ENCODE data around the gene TMEM132A. TPM values are rescaled to one million over a fixed set of nuclear protein-coding genes. Genes with fewer than 3 reads are reported as not detected.

TMEM132A gene, protein sequence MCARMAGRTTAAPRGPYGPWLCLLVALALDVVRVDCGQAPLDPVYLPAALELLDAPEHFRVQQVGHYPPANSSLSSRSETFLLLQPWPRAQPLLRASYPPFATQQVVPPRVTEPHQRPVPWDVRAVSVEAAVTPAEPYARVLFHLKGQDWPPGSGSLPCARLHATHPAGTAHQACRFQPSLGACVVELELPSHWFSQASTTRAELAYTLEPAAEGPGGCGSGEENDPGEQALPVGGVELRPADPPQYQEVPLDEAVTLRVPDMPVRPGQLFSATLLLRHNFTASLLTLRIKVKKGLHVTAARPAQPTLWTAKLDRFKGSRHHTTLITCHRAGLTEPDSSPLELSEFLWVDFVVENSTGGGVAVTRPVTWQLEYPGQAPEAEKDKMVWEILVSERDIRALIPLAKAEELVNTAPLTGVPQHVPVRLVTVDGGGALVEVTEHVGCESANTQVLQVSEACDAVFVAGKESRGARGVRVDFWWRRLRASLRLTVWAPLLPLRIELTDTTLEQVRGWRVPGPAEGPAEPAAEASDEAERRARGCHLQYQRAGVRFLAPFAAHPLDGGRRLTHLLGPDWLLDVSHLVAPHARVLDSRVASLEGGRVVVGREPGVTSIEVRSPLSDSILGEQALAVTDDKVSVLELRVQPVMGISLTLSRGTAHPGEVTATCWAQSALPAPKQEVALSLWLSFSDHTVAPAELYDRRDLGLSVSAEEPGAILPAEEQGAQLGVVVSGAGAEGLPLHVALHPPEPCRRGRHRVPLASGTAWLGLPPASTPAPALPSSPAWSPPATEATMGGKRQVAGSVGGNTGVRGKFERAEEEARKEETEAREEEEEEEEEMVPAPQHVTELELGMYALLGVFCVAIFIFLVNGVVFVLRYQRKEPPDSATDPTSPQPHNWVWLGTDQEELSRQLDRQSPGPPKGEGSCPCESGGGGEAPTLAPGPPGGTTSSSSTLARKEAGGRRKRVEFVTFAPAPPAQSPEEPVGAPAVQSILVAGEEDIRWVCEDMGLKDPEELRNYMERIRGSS
- polyA plus RNA-seq (ENCODE audit: insufficient read depth in 1 of 5, insufficient read length in 5 of 5, low replicate concordance in 1 of 5), result 10 to 100 TPM; 30.6 to 66.6 (median 51.3) TPM
- long read RNA-seq, donor 1, partial matches to known transcripts, result 11 of 18 reads
- long read RNA-seq, donor 1, other reads (novel, unspliced or antisense), result 0 of 18 reads
- long read RNA-seq, donor 2, transcript TMEM132A-202 (11 exons, 3,346 nt), result major isoform, 5 of 6 reads
- long read RNA-seq, donor 2, partial matches to known transcripts, result 0 of 6 reads
- long read RNA-seq, donor 2, other reads (novel, unspliced or antisense), result 0 of 6 reads
- long read RNA-seq, donor 3, partial matches to known transcripts, result 6 of 9 reads
- long read RNA-seq, donor 3, other reads (novel, unspliced or antisense), result 0 of 9 reads
- long read RNA-seq, donor 4, partial matches to known transcripts, result 0 of 2 reads
- long read RNA-seq, donor 4, other reads (novel, unspliced or antisense), result 0 of 2 reads
- long read RNA-seq, donor 5, partial matches to known transcripts, result 0 of 3 reads
- long read RNA-seq, donor 5, other reads (novel, unspliced or antisense), result 0 of 3 reads
- long read RNA-seq, donor 6, transcript TMEM132A-202 (11 exons, 3,346 nt), result major isoform, 6 of 32 reads
- long read RNA-seq, donor 6, partial matches to known transcripts, result 22 of 32 reads
- long read RNA-seq, donor 6, other reads (novel, unspliced or antisense), result 0 of 32 reads
- long read RNA-seq, donor 7, partial matches to known transcripts, result 0 of 3 reads
- long read RNA-seq, donor 7, other reads (novel, unspliced or antisense), result 0 of 3 reads
- long read RNA-seq, donor 8, partial matches to known transcripts, result 0 of 3 reads
- long read RNA-seq, donor 8, other reads (novel, unspliced or antisense), result 0 of 3 reads

GRCh38 chr11:60924110-60924905, at the start of gene TMEM132A:
Gene TMEM132A (plus strand): TSS chr11:60924460. CDS start chr11:60924634, 174 bp downstream.
- peak in 1 of 2 donors; percentile 54 for DNase-seq

DNA sequence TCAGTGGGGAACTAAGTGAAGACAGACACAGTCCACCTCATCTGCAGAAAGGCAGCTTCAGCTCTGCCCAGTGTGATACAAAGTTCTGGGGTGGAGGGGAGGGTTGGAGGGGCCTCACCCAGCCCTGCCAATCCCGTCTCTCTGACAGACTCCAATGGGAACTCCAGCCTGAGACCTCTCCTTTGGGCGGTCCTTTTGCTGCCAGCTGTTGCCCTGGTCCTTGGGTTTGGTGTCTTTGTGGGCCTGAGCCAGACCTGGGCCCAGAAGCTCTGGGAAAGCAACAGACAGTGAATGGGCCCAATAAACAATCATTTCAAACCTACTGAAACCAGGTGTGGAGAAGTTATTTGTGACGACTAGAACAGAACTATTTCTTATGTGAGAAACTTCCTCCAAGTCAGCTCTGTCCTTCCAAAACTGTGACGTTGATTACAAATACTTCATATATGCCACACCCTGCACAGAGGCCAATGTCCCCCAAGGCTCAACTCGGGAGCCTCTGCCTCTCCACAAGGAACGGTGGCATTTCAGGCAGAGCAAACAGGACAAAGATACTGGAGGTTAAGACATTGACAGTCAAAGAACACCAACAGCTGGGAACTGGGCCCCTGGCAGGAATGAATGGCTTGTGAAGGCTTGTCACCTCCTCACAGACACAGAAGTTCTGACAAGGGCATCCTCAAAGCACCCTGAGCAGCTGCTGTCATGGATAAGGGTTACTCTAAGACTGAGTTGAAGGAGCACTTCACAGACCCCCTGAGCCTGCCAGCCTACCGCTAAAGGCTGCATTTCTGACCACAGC, 48.7 kb upstream of the TMEM132A start:
- no peak for DNase-seq

GRCh38 chr11:60876168-60876485, 48.1 kb upstream of the TMEM132A start:
- no peak for DNase-seq

DNA sequence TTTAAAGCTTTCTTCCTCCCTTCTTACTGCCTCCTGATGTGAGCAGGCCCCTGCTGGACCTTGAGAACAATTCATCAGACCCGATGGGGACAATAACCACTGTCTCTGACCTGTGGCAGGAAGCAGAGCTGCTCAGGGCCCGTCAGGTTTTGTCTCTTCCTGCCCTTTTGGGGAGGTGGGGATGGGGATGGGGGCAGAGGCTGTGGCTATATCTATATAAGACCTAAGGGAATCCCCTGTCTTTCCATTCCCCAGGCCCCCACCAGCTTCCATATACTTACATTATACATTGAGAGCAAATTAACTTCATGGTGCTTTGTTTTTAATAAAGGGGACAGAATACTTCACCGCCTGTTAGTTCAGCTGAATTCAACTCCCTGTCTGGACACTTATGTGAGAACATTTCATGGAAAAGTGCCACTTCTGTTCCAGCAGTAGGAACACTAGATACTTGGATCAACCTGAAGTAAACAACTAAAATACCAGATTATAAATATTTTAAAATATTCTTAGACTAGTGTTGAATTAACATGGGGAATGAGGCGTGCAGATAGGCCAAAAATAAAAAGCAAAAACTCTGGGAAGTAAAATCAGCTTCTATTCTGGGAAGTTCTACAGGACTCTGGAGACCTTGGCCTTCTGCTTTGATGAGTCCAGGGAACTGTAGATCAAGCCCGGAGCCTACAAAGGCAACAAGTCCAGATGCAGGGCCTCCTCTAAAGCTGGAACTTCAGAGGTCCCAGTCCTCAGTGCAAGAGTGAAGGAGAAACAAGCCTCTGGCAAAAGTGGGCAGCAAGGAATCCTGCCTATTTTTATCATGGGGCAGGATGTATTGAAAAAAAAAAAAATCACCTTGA, 45.8 kb upstream of the TMEM132A start:
- DNase-seq, result no peak

- DNase-seq, result no peak
These were observed 45.2 kb upstream of the TMEM132A start for GRCh38 chr11:60879104-60879503.

DNA sequence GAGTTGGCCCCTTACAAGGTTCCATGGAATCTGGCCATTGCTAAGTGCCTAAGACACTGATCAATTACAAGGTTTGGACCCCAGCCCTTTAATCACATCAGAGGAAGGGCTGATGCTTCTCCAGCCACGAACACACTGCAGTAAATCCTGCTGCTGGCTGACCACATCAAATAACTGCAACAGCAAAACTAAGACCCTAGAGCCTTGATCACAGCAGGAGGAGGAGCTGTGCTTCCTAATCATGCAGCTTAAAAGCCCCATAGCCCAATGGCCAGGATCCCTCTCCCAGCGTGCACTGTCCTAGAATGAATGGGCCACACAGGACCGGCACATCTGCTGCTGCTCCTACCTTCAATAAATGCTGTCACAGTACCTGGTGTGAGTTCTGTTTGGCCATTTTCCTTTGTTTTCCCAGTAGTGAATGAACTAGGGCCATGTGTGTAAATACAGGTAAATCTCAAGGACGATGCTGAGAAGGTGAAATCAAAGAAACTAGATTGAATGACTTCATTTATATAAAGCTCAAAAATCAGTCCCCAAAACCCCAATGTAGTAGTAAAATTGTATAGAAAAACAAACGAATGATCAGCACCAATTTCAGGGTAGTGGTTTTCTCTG, 44.2 kb upstream of the TMEM132A start:
- DNase-seq, result no peak

DNA sequence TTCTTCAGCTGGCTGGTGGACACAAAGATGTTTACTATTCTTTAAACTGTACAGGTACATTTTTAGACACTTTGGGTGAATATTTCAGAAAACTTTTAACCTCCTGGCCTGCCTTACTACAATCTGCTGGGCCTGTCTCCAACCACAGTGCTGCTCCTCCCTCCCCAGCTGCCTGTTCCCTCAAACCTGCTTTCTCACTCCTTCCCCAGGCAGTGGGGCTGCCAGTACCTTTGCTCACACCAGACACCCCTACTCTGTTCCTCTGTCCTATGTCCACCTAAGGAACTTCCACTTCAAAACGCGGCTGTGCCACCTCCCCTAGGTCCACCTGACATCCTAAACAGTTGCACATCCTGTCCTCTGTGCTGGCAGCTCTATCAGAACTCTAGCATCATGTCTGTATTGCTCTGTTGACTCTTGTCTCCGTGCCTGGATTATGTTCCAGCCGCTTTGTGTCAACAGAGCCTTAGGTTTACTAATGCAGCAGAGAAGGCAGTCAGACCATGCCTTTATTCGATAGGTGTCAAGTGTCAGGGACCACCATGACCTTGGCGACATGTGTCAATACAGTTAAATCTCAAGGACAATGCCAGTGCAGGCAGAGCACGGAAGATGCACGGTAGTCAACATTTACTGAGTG, 43.5 kb upstream of the TMEM132A start:
- no peak for DNase-seq

GRCh38 chr11:60887556-60887955, 36.7 kb upstream of the TMEM132A start:
- DNase-seq, result no peak

DNA sequence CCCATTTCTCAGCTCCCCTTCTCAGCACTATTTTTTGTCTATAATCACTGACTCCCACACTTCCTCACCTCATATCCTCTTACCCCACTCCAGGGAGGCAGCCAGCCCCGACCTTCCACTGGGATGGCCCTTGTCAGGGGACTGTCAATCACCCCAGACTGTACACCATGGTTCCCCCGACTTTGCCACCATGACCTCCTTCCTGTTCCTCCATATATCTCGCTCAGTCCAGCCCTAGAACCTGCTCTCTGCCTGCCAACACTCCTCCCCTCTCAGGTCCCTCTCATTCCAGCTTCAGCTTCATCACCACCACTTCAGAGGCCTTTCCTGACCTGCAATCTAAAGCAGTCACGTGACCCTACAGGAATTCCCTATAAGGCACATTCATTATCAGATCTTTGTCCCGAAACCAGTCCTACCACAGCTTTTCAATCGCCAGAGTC, 34.4 kb upstream of the TMEM132A start:
- DNase-seq, result no peak

DNA sequence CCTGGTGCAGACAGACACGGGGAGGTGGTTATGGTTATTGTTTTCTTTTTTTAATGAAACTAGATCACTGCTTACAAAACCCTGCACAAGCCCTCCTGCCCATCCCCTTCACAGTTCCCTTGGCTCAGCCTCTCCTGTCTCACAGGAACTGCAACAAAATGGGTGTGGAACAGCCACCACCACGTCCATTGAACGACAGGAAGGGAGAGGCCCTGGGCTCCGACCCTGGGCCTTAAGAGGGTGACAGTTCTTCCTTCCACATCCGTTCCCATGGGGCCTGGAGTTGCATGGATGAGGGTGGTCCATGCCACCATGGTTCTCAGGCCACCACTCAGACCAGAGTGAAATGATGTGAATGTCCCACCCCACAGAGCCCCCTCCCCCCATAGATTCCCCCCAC, 33.6 kb upstream of the TMEM132A start:
- no peak for DNase-seq

GRCh38 chr11:60891103-60891741, 33.0 kb upstream of the TMEM132A start:
- DNase-seq, result no peak

DNA sequence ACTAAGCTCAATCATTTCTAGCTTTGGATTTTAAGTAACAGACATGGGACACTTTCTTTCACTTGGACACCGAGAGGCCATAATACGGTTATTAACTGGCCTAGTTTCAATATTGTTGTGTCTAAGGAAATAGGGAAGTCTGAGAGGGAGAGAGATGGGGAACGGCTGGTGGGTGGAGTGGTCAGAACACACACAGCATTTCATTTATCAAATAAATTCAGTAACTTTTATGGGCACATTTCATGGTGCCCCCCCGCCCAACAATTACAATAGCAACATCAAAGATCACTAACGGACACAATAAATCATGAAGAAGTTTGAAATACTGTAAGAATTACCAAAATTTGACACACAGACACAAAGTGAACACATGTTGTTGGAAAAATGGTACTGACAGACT, 28.6 kb upstream of the TMEM132A start:
- no peak for DNase-seq

GRCh38 chr11:60897496-60897895, 26.8 kb upstream of the TMEM132A start:
- no peak for DNase-seq

- DNase-seq, result peak in 1 of 2 donors; percentile 19
These were observed 25.0 kb upstream of the TMEM132A start for GRCh38 chr11:60899046-60899936.

GRCh38 chr11:60899977-60900376, 24.3 kb upstream of the TMEM132A start:
- no peak for DNase-seq

Measured in right lung (tissue), 10 donors.